ENCODE data around the gene ITPK1.
"Not testable (repeated sequence)": the region's sequence is repeated elsewhere in the genome, so short reads cannot be mapped to it uniquely, and the experiment has no call there.

ITPK1 gene

GRCh38 chr14:93115821-93116675 lies at the start of gene ITPK1:
Gene ITPK1, minus strand, starts transcription at chr14:93115925. Its CDS starts 762 bp downstream, at chr14:93115163.
- peak; percentile 56 for DNase-seq

GRCh38 chr14:93163564-93163963 lies 47.8 kb upstream of the ITPK1 start:
- no peak for DNase-seq

- no peak for DNase-seq
Measured at GRCh38 chr14:93161411-93161940, 45.8 kb upstream of the ITPK1 start.

GRCh38 chr14:93160353-93160801 lies 44.7 kb upstream of the ITPK1 start:
- no peak for DNase-seq

- DNase-seq: not testable (repeated sequence)
Measured at GRCh38 chr14:93159625-93160352, 44.1 kb upstream of the ITPK1 start.

GRCh38 chr14:93158349-93158748 lies 42.6 kb upstream of the ITPK1 start:
- not testable (repeated sequence) for DNase-seq

- DNase-seq: no peak
Measured at GRCh38 chr14:93156693-93157369, 41.1 kb upstream of the ITPK1 start.

GRCh38 chr14:93155667-93156066 lies 39.9 kb upstream of the ITPK1 start:
- no peak for DNase-seq

GRCh38 chr14:93153121-93153520 lies 37.4 kb upstream of the ITPK1 start:
- DNase-seq: no peak

- DNase-seq: no peak
Measured at GRCh38 chr14:93150227-93151208, 34.8 kb upstream of the ITPK1 start.

GRCh38 chr14:93148979-93149378 lies 33.3 kb upstream of the ITPK1 start:
- DNase-seq: no peak

- no peak for DNase-seq
Measured at GRCh38 chr14:93146119-93146518, 30.4 kb upstream of the ITPK1 start.

GRCh38 chr14:93142854-93143652 lies 27.3 kb upstream of the ITPK1 start:
- DNase-seq: no peak

GRCh38 chr14:93137864-93138263 lies 22.1 kb upstream of the ITPK1 start:
- DNase-seq: no peak

- not testable (repeated sequence) for DNase-seq
Measured at GRCh38 chr14:93136508-93136907, 20.8 kb upstream of the ITPK1 start.

- DNase-seq: no peak
Measured at GRCh38 chr14:93136009-93136408, 20.3 kb upstream of the ITPK1 start.

- DNase-seq: no peak
Measured at GRCh38 chr14:93135399-93135798, 19.7 kb upstream of the ITPK1 start.

- no peak for DNase-seq
Measured at GRCh38 chr14:93133464-93133863, 17.7 kb upstream of the ITPK1 start.

GRCh38 chr14:93132472-93133065 lies 16.8 kb upstream of the ITPK1 start:
- no peak for DNase-seq

- DNase-seq: not testable (repeated sequence)
Measured at GRCh38 chr14:93131257-93131820, 15.6 kb upstream of the ITPK1 start.
